ENCODE data around the gene MB21D2. TPM values are rescaled to one million over a fixed set of nuclear protein-coding genes. Genes with fewer than 3 reads are reported as not detected.

The MB21D2 gene
- total RNA-seq, 2 donors from 2014 or later: 2.8 to 5.2 TPM

GRCh38 chr3:192901435-192901834 lies 16.2 kb downstream of the MB21D2 start:
- ATAC-seq: no peak
- intact Hi-C loops (cut with DNase I, micrococcal nuclease): no loop called here
- no peak for DNase-seq

GRCh38 chr3:192899540-192899982 lies 18.1 kb downstream of the MB21D2 start:
- intact Hi-C loops (cut with DNase I, micrococcal nuclease): no loop called here
- DNase-seq: no peak
- no peak for ATAC-seq

GRCh38 chr3:192897005-192897404 lies 20.7 kb downstream of the MB21D2 start:
- intact Hi-C loops (cut with DNase I, micrococcal nuclease): no loop called here
- no peak for ATAC-seq

GRCh38 chr3:192896208-192896607 lies 21.4 kb downstream of the MB21D2 start:
- intact Hi-C loops (cut with DNase I, micrococcal nuclease): no loop called here

More at GRCh38 chr3:192897005-192897404, 20.7 kb downstream of the MB21D2 start:
- DNase-seq: no peak

GRCh38 chr3:192894676-192895075 lies 23.0 kb downstream of the MB21D2 start:
- DNase-seq: no peak
- no peak for ATAC-seq
- intact Hi-C loops (cut with DNase I, micrococcal nuclease): no loop called here

More at GRCh38 chr3:192896208-192896607, 21.4 kb downstream of the MB21D2 start:
- peak; percentile 86 for ATAC-seq
- DNase-seq: peak in 1 of 2 donors; percentile 23

- intact Hi-C loops (cut with DNase I, micrococcal nuclease): no loop called here
- DNase-seq: peak; percentile 32 to 43
- ATAC-seq: peak; percentile 19
Observed at GRCh38 chr3:192892981-192893700, 24.5 kb downstream of the MB21D2 start.

GRCh38 chr3:192890347-192891335 lies 27.0 kb downstream of the MB21D2 start:
- no peak for ATAC-seq
- intact Hi-C loops (cut with DNase I, micrococcal nuclease): no loop called here

GRCh38 chr3:192889679-192890078 lies 28.0 kb downstream of the MB21D2 start:
- intact Hi-C loops (cut with DNase I, micrococcal nuclease): no loop called here
- DNase-seq (no peak), ATAC-seq (no peak)

More at GRCh38 chr3:192890347-192891335, 27.0 kb downstream of the MB21D2 start:
- no peak for DNase-seq

GRCh38 chr3:192888190-192888589 lies 29.5 kb downstream of the MB21D2 start:
- intact Hi-C loops (cut with DNase I, micrococcal nuclease): no loop called here
- ATAC-seq (peak; percentile 69), DNase-seq (no peak)

GRCh38 chr3:192887701-192888100 lies 30.0 kb downstream of the MB21D2 start:
- ATAC-seq (no peak), DNase-seq (no peak)
- intact Hi-C loops (cut with DNase I, micrococcal nuclease): no loop called here

GRCh38 chr3:192887047-192887446 lies 30.6 kb downstream of the MB21D2 start:
- intact Hi-C loops (cut with DNase I, micrococcal nuclease): no loop called here
- DNase-seq (no peak), ATAC-seq (no peak)

GRCh38 chr3:192884777-192885773 lies 32.6 kb downstream of the MB21D2 start:
- ATAC-seq (no peak), DNase-seq (no peak)
- intact Hi-C loops (cut with DNase I, micrococcal nuclease): no loop called here

GRCh38 chr3:192883512-192883911 lies 34.1 kb downstream of the MB21D2 start:
- intact Hi-C loops (cut with DNase I, micrococcal nuclease): no loop called here
- DNase-seq (no peak), ATAC-seq (no peak)

GRCh38 chr3:192881159-192881786 lies 36.4 kb downstream of the MB21D2 start:
- intact Hi-C loops (cut with DNase I, micrococcal nuclease): no loop called here
- ATAC-seq (no peak), DNase-seq (no peak)

- intact Hi-C loops (cut with DNase I, micrococcal nuclease): no loop called here
- no peak for DNase-seq
- ATAC-seq: no peak
Observed at GRCh38 chr3:192880313-192880712, 37.3 kb downstream of the MB21D2 start.

GRCh38 chr3:192879346-192880031 lies 38.2 kb downstream of the MB21D2 start:
- ATAC-seq (no peak), DNase-seq (no peak)
- intact Hi-C loops (cut with DNase I, micrococcal nuclease): no loop called here

GRCh38 chr3:192875971-192876565 lies 41.6 kb downstream of the MB21D2 start:
- ATAC-seq: no peak
- no peak for DNase-seq
- intact Hi-C loops (cut with DNase I, micrococcal nuclease): no loop called here
